HG02885 (cell line): Measurements from ENCODE around the gene IL17RC.

Experiments
- ATAC-seq: cut with Tn5 transposase; IDR thresholded peaks from one replicate; pipeline ENCODE4 v1.9.1; 2021; ENCODE audit warnings: mild to moderate bottlenecking; ENCODE audit not compliant: unreplicated experiment, poor library complexity

IL17RC gene

DNA sequence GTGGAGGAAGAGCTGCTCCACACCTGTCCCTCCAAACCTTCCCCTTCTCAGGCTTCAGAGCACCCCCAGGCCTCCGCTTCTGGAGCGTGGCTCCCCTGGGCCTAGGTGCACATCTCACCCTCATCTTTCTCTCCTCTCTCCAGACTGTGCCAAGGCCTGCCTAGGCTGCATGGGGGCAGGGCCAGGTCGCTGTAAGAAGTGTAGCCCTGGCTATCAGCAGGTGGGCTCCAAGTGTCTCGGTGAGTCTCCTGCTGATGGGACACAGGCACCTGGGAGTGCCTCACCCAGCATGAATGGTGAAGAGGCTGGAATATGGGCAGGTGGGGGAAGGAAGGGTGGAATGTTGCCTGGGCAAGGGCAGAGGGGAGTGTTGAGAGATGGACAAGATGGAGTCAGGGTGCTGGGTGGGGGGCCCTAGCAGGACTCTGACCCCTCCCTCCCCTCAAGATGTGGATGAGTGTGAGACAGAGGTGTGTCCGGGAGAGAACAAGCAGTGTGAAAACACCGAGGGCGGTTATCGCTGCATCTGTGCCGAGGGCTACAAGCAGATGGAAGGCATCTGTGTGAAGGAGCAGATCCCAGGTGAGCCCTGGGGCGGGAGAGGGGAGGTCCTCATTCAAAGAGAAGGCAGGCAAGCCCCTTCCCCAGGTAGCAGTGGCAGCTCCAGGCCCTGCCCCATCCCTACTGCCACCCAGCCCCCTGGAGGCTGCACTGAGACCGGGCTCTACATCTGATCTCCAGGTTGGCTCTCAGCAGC is 26.2 kb downstream of the IL17RC start:
- no peak for ATAC-seq

DNA sequence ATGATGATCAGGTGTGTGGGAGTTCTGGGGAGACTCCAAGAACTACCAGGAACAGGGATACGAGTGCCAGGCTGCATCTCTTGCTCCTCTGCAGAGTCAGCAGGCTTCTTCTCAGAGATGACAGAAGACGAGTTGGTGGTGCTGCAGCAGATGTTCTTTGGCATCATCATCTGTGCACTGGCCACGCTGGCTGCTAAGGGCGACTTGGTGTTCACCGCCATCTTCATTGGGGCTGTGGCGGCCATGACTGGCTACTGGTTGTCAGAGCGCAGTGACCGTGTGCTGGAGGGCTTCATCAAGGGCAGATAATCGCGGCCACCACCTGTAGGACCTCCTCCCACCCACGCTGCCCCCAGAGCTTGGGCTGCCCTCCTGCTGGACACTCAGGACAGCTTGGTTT is 27.4 kb downstream of the IL17RC start:
- ATAC-seq, result no peak

DNA sequence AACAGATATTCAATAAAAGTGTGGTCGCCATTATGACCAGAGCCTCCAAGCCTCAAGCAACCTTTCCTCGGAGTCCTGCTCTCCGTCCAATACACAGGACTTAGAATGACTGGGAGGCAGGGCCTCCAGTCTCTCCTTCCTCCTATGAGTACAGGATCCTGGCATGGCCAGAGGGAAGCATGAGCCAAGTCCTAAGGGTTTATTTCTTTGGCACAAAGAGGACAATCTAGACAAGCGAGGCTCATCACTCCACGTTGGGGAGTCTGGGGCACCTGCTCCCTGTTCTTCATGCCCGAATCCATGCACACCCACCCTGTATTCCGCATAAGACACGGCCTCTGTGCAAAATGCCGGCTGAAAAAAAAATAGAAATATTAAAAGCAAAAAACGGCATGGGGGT is 28.5 kb downstream of the IL17RC start:
- ATAC-seq, result no peak

DNA sequence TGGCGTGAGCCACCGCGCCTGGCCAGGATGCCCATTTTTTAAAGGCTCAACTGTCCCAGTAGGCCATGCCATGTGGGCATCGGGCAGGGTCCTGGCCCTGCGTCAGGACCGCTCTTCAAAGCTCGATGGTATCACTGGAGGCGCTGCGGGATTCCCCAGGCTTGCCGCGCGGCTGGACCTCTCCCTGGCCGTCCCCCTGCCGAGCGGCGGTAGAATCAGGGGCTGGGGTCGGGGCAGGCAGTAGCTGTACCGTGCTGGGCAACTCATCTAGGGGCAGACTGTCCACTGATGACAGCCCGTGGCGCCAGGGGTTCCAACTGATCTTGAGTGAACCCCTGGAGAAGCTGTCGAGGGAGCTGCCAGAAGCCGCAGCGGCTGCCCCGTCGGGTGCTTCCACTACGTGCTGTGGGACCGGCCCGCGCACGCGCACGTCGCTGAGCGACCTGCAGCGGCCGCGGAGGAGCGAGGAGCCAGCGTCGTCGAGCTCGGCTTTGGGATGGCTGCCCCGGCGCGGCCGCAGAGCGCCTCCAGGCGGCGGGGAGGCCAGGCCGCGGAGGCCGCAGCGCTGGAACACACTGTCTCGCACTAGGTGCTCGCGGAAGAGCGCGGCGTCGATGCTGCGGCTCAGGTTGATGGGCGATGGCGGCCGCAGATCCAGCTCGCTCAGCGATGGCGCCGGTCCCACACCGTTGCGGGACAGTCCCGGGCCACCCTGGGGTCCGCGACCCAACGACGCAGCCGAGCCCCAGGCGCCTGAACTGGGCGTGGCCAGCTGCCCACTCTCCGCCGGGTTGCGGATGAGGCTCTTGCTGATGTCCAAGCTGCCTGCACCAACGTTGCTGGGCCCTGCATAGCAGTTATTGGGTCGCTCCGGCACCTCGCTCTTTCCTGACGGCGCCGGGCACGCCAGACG is 29.5 kb downstream of the IL17RC start:
- peak; percentile 67 for ATAC-seq

DNA sequence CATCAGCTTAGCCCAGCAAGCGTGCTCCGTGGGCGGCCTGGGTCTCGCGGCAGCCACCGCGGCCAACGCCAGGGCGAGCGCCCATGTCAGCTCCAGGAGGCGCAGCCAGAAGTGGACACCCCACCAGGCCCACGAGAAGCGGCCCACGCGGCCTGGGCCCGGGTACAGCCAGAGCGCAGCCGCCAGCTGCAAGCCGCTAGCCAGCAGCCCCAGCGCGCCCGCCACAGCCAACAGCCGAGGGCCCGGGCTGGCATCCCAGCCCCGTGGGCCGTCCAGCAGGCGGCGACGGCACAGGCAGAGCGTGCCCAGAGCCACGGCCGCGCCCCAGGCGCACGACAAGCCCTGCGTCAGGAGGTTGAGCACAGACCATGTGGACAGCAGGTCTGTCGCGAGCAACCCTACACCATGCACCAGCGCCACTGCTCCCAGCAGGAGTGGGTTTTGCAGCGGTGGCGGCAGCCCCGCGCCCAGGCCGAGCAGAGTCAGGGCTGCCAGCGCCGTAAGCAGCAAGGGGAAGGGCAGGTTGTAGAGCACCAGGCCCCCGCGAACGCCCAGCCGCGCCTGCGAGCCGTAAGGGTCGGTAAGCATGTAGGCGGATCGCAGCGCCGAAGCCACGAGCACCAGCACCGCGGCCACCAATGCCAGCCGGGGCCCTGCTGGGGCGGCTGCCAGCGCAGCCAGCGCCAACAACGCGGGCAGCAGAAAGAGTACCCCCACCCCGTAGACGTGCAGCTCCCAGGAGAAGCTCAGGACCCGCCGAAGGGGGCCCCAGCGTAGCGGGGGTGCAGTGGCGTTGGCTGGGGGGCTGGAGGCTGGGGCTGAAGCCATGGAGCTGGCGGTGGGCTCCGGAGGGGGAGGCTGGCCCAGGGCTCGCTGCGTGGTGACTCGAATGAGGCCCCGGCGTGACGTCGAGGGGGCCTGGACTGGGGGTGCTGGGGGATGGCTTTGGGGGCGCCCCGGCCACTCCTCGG is 30.4 kb downstream of the IL17RC start:
- ATAC-seq, result no peak

DNA sequence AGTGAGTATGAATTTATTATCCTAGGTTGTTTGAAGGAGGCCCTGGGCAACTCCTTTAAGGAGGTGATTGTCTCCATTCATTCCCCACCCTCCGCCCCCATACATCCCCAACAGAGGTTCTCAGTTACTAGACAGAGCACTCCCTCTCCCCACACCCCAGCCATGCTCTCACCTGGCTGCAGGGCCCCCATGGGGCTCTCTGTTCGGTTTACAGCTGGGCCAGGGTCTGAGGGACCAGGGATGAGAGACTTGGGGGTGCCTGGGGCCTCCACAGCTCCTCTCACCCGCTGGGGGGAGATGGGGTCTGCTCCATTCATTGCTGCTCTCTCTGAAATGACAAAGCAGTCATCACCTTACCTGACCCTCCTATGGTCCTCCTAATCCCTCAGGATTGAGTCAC is 31.7 kb downstream of the IL17RC start:
- no peak for ATAC-seq

DNA sequence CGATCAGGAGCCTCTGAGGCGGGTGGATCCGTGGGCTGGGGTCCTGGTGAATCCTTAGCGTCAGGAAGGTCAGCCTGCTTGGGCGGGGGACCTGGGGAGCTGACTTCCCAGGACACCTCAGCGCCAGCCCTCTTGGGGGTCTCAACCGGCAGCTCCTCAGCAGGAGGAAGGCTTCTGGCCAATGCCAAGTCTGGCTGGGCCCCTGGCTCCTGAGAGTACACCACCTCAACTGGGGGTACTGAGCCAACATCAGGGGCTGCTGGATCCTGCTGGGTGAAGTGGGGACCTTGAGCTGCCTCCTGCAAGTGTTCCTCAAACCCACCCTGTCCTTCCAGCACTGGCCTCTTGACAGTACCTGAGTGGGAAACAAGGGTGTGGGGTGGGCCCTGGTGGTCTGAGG is 32.2 kb downstream of the IL17RC start:
- no peak for ATAC-seq

DNA sequence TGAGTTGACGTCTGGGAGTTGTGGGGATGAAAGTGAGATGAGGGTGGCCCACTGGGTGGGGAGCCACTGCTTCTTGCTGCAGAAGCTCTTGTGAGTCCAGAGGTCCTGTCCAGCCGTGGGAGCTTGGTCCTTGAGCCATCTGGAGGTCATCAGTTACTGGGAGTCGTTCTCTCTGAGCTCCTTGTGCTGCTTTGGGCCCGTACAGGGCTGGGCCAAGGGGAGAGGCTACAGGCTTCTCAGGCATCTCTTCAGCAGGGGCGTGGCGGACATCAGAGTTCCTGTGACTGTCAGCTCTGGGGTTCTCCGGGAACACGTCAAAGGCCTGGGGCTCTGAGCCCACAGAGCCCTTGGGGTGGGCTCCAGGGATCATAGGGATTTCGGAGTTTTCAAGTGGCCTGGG is 32.7 kb downstream of the IL17RC start:
- no peak for ATAC-seq

DNA sequence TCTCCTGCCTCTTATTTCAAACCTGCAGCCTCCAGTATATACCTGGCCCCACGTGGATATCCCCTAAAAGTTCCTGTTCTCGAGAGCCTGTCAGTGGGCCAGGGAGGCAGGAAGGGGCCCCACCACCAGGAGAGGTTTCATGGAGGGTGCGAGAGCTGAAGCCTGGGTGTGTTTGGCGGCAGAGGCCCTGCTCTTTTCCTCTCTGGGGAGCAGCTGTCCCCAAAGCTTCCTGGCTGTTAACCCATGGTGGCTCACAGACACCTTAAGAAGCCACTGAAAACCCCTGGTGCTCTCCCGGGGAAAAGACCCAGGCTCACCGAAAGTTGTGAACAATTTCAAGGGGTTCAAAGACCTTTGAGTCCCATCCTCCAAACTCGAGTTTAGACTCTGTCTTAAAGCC is 34.2 kb downstream of the IL17RC start:
- peak; percentile 24 for ATAC-seq

DNA sequence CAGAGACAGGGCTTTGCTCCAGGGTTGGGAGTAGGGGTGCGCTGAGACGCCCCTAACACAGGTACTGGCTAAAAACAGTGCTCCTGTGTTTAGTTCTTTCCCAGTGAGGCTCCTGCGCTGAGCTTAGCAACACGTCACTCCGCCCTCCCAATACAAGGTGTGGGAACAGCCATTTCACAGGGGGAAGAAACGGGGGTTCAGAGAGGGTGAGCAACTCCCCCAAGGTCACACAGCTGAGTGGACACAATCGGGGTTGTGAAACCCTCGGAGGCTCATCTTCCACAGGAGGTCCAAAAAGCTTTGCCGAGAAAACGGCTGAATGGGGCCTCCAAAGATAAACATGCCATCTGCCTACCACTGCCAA is 34.7 kb downstream of the IL17RC start:
- ATAC-seq, result peak; percentile 15

DNA sequence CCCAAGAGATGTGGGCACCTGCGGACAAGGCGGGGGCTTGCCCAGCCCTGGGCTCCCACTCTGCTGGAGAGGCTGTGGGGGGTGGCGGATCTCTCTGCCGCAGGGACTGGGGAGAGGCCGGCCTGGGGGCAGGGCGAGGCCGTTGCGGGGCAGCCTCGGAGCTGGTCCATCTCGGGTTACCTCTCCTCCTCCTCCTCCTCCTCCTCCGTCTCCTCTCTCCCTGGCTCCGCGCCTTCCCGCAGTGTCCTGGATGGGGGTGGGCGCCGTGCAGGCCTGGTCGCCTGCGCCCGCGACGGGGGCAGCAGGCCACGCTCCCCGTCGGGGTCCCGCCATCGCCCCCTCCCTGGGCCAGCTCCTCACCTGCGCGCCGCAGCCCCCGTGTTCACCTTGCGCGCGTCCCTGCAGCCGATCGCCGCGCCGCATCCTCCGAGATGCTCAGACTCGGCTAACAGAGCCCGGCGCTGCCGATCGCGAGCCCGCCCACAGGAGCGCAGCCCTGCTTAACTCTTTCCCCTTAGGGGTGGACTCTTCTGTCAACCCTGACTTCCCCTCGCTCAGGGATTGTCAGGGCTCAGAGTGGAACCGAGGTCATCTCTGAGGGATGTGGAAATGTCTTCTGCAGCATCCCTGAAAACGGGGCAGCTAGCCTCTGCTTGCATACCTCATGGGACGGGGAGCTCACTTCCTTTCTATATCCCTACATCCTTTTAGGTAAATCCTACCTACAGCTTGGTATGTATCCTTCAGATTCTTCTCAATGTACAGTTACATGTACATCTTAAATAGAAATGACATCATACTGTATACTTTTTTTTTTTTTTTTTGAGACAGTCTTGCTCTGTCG is 35.3 kb downstream of the IL17RC start, which contains the start of gene PRRT3:
TSS of gene PRRT3 (minus strand) at position 447 of the 844 bp plus-strand sequence. CDS start 2,293 bp downstream, outside the sequence.
- ATAC-seq, result peak; percentile 84

DNA sequence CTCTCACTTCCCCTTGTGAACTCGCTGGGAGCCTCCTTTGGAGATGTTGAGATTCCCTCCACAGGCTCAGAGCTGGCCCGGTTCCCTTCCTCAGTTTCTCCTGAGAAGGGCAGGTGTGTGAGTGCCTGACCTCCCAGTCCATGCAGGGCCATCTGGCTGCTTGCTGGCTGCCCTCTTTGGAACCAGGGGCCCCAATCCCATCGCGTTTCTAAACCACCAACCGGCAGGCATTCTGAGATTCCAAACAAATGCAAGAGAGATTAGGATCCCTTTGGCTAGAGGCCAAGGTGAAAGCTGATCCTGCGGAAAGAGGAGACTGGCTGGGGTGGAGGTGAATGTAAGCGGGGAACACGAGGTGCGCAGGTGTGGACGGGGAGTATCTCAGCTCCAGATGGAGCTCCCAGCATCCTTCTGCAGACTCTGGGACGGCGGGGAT is 38.2 kb downstream of the IL17RC start:
- ATAC-seq, result no peak

DNA sequence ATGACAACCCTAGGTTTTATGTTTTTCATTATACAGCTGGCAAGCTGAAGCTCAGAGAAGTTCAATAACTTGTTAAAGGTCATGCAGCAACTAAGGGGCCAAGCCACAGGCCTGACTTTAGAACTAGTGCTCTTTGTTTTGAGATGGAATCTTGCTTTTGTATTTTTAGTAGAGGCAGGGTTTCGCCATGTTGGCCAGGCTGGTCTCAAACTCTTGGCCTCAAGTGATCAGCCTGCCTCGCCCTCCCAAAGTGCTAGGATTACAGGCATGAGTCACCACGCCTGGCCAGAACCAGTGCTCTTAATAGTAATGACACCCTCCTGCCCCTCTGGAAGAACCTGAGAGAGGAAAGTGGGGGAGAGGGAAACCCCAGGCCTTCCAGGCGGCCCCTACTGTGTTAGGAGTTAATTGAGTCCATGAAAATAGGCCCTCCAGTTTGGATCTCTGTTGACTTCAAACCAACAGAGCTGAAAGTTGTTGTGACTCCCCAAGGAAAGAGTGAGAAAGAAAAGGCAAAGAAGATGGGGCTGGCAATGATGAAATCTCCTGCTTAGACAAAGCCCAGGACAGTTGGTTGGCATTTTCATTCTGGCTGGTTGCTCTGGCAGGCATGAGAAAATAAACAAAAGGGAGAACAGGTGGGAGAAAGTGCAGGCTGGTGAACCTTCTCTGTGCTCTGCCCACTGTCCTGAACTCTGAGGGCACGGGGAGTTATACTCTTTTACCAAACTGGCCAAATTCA is 38.9 kb downstream of the IL17RC start:
- ATAC-seq, result no peak

DNA sequence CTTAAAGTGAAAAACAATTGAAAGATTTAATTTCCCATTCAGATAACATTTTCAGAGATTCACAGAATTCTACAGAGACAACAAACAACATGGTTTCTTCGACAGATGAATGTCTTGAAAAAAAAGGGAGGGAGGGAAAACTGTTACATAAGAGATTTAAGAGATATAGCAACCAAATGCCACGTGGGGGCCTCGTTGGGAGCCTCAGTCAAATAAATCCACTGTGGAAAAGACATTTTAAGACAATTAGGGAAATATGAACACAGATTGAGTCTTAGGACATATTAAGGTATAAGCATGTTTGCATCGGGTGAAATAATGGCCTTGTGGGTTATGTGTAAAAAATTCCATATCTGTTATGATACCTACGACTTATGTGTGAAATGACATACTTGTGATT is 40.3 kb downstream of the IL17RC start:
- no peak for ATAC-seq

DNA sequence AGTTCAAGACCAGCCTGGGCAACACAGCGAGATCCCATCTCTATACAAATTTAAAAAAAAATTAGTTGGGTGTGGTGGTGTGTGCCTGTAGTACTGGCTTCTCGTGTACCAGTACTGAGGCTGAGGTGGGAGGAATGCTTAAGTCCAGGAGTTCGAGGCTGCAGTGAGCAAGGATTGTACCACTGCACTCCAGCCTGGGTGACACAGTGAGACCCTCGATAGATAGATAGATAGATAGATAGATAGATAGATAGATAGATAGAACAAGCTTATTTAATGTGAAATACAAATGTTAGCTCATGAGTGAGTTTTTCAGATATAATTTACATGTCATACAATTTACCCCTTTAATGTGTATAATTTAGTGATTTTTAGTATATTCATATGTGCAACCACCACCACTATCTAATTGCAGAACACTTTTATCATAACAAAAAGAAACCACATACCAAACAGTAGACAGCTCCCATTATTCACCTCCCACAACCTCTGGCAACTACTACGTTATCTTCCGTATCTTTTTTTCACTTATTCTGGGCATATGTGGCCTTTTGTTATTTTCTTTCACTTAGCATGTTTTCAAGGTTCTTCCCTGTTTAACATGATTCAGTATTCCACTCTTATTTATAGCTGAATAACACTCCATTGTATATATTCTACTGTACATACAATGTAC is 48.4 kb downstream of the IL17RC start:
- ATAC-seq, result no peak

DNA sequence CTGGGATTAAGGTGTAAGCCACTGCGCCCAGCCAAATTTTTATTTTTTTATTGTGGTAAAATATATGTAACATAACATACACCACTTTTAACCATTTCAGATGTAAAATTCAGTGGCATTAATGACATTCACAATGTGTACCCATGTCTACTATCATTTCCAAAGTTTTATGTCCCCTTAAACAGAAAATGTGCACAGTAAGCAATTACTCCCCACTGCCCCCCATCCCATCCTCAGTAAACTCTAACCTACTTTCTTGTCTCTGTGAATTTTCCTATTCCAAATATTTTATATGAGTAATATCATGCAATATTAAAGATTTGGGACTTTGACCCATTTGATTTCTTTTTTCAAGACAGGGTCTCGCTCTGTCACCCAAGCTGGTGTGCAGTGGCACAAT is 49.9 kb downstream of the IL17RC start:
- no peak for ATAC-seq

DNA sequence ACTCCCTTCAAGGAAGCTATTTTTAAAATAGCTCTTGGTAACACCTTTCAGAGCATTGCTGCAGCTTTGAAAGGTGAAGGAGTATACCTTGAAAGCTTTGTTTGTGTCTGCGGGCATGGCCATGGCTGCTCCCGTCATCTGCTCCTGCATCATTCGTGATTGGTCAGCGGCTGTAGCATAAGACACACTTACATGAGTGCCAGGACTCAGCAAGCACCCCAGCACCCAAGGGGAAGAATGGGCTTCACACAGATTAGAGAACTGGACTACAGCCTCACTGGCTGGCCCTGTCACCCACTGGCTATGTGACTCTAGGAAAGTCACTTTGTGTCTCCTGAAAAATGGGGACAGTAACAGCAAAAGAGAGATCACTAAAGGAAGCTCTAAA is 52.7 kb downstream of the IL17RC start:
- no peak for ATAC-seq

DNA sequence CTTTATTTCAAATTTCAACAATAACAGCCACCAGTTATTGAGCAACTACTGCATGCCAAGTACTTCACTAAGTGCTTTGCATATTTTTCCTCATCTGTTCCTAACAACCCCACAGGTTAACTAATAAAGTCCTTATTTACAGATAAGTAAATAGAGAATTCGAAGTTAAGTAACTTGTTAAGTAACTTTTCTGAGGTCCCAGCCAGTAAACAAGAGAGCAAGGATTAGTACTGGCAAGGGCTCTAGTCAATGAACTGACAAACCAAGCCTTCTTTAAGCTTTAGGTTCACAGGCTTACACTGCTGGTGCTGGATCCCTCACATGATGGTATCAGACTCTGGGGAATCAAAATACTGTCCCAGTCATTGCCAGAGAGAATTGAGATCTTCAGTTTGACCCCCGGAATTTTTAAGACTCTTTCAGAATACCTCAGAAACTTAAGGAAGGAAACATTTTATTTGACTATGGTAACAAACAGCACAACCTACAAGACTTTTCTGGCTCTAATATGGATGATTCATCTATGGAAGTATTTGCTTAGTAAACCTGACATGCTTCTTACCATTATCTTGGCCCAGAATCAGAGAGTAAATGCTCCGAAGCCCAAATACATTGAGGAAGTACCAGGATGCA is 53.2 kb downstream of the IL17RC start:
- no peak for ATAC-seq
